GM19099 (cell line): ENCODE measurements around the gene IGF1.

Source experiments
- POLR2A ChIP-seq: IDR thresholded peaks from 3 replicates; pipeline ENCODE4 v1.6.1; 2011; ENCODE audit warnings: low read depth; ENCODE audit not compliant: insufficient read length; ENCODE audit errors: extremely low read depth

IGF1 gene

GRCh38 chr12:102504871-102505270 lies 24.5 kb upstream of the IGF1 start:
- TF ChIP-seq POLR2A = no peak

- no peak for TF ChIP-seq POLR2A
These were observed 23.9 kb upstream of the IGF1 start for GRCh38 chr12:102504280-102504679.

GRCh38 chr12:102503831-102504230 lies 23.5 kb upstream of the IGF1 start:
- no peak for TF ChIP-seq POLR2A

DNA sequence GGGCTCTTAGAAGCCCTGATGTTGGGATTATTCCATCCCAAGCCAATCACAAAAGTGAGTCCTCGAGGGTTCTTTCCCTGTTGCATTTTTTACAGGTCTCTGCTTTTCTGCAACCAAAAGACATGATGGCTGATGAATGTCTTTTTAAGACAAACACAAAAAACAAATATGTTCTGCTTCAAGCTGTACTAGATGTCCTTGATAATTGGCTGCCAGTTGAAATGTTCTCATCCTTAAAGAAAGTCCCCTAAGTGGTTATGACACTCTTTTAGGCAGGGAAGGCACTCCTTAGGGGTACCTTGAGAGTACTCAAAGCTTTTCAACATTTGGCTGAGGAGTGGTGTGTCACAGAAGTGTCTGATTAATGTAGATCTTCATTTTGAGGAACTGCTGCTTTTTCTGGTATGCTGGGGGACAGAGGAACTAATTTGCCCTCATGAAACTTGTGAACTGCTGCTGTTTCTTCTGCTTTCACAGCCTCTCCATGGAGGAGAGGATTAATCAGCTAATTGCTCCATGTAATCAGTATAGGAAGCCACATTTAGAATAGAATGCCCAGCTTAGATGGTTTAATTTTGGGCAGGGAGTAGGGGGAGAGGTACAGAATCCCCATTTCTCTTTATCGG lies 22.8 kb upstream of the IGF1 start:
- no peak for TF ChIP-seq POLR2A

- TF ChIP-seq POLR2A = no peak
These were observed 21.4 kb upstream of the IGF1 start for GRCh38 chr12:102501773-102502172.

DNA sequence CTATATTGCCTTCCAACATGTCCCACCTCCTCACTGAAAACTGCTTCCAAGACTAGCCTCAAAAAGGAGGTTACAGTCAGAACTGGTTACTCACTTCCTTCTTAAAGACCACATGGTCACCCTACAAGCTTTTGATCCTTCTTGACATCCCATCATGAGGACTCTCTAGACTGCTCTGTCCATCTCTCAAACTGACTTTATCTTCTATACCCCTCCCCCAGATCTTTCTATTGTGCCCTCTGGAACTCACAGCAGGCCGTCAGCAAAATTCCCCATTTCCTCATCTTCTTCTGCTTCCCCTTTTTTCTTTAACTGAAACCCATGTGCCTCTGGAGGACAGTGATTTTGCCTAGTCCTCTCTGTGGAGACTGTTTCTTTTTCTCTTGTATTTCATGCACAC lies 18.1 kb upstream of the IGF1 start:
- TF ChIP-seq POLR2A = no peak

DNA sequence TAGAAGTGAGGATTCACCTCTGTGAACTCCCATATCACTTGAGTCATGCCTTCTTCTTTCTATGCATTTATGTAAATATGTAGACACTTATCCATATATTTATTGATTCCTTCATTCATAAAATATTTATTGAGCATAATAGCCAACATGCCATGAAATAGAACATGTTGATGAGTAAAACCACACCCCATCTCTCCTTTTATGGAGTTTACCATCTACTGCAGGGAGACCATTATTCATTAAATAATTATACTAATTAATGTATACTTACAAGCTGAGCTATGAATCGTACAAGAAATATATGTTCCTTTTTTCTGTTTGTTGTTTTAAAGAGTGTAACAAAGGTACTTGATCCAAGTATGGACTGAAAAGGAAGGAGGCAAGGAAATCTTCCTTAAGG lies 17.4 kb upstream of the IGF1 start:
- no peak for TF ChIP-seq POLR2A

GRCh38 chr12:102496591-102496990 lies 16.2 kb upstream of the IGF1 start:
- no peak for TF ChIP-seq POLR2A

GRCh38 chr12:102487226-102487625 lies 6.9 kb upstream of the IGF1 start:
- TF ChIP-seq POLR2A = no peak

DNA sequence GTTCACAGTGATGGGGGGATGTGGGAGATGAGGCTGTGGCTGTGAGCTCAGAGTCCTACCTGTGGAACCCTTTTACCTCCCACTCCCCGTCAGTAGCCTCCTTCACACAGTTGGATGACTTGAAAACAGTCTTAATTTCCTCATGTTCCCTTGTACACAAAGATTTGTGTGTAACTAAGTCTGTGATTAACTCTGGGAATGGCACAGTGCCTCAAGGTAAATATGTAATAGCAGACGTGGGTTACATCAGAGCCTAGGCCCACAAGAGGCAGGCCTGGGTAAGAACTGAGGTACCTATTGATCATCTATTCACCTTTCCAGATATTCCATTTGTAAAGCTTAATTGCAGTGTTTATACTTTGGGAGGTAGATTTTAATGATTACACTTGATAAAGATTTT lies 5.8 kb upstream of the IGF1 start:
- no peak for TF ChIP-seq POLR2A

- no peak for TF ChIP-seq POLR2A
These were observed 4.1 kb upstream of the IGF1 start for GRCh38 chr12:102484428-102484958.

DNA sequence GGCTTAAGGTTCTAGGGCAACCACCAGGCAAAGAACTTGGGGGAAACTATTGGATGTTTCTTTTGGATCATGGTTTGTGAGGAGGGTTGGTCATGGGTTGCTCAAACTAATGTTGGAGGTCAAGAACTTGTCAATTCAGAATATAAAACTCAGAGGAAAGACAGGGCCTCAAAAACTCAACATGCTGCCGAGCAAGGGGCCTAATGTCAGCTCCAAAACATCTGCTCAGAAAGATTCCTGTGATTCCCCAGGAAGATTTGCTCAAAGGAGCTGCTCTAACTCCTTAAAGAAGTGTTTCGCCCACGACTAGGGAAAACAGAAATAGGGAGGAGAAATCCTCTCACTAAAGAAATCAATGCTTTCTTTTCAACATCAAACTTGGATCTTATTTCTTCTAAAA lies 3.7 kb upstream of the IGF1 start:
- TF ChIP-seq POLR2A = no peak

GRCh38 chr12:102483466-102483865 lies 3.1 kb upstream of the IGF1 start:
- TF ChIP-seq POLR2A = peak; percentile 51

DNA sequence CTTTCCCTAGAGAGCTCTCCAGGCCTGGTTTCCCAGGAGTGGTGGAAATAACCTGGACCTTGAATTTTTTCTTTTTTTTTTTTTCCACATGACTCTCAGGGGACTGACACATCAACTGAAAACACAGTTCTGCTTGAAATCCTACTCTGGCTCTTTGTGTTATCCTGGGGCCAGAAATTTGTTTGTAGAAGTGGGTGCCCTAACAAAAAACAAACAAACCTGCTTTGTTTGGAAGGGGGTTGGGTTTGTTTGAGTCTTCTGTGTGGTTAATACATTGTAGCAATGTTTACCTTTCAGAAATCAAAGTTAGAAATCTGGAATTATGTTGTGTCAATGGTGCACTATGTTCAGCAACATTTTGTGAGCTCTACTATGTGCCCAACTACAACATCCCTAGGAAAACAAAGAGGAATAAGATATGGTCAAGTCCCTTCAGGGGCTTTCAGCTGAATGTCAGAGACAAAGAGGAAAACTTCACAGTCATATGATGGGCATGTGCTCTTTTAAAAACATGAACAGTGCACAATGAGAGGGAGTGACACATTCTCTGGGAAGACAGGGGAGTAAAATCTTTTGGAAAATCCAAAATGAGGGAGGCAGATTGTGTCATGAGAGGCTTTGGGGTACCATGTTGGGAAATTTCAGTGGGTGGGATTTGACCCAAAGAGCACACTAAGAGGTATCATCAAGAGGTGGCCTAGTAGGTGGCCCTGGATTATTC lies 1.5 kb upstream of the IGF1 start:
- no peak for TF ChIP-seq POLR2A

DNA sequence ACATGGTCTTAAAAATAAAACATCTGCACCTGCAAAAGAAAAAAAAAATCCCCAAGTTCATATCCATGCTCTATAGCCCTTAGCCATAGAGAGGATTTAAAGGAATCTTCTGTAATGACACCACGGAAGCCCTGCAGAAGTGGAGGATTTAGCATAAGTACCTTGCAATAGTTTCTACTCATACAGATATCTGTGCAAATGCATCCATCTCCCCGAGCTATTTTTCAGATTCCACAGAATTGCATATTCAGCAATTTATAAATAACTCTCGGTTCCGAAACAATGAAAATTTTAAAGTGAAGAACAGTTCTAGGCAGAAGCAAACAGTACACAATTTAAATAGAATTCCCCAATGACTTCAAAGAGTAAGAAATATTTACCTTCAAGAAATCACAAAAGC lies 424 bp downstream of the IGF1 start:
- no peak for TF ChIP-seq POLR2A

GRCh38 chr12:102479099-102479885 lies 1.1 kb downstream of the IGF1 start:
- TF ChIP-seq POLR2A = no peak
